Spleen (tissue), 11 donors: ENCODE measurements around the gene CYP2A13. TPM values are rescaled to one million over a fixed set of nuclear protein-coding genes. Genes with fewer than 3 reads are reported as not detected.
"Not testable (repeated sequence)": the region's sequence is repeated elsewhere in the genome, so short reads cannot be mapped to it uniquely, and the experiment has no call there.

Source experiments
- DNase-seq: peaks from one replicate; pipeline ENCODE4 v3.0.0-alpha.2; 2020
- H3K27ac ChIP-seq, 8 donors: fragments of 200-600 bp; sonication (generic) in 7 of 8; 1 replicate in 4 of 8; 2 replicates in 4 of 8; pipeline versions ENCODE4 v1.5.0 to v1.8.0; 2016 to 2021; ENCODE audit warnings: inconsistent platforms in 4 of 8, mild to moderate bottlenecking in 4 of 8, moderate library complexity in 1 of 8
- H3K27me3 ChIP-seq, 7 donors: fragments of 200-600 bp; sonication (generic) in 6 of 7; replicated peaks in 1 of 7; 1 replicate in 4 of 7; 2 replicates in 3 of 7; pipeline versions ENCODE4 v1.5.0 to v1.8.0; 2016 to 2021; ENCODE audit warnings: inconsistent platforms in 3 of 7, mild to moderate bottlenecking in 1 of 7
- H3K36me3 ChIP-seq, 6 donors: fragments of 200-600 bp; sonication (generic) in 5 of 6; 1 replicate in 4 of 6; 2 replicates in 2 of 6; pipeline versions ENCODE4 v1.5.0 to v1.8.0; 2016 to 2021; ENCODE audit warnings: inconsistent platforms in 2 of 6
- H3K4me1 ChIP-seq, 6 donors: fragments of 200-600 bp; sonication (generic) in 5 of 6; 1 replicate in 3 of 6; 2 replicates in 3 of 6; pipeline versions ENCODE4 v1.5.0 to v1.8.0; 2016 to 2021; ENCODE audit warnings: inconsistent platforms in 3 of 6
- H3K4me3 ChIP-seq, 8 donors: fragments of 200-600 bp; sonication (generic) in 7 of 8; 1 replicate in 4 of 8; 2 replicates in 4 of 8; pipeline versions ENCODE4 v1.5.0 to v1.8.0; 2016 to 2021; ENCODE audit warnings: inconsistent platforms in 4 of 8, mild to moderate bottlenecking in 4 of 8, moderate library complexity in 2 of 8
- H3K9me3 ChIP-seq, 8 donors: fragments of 200-600 bp; sonication (generic) in 7 of 8; 1 replicate in 4 of 8; 2 replicates in 4 of 8; pipeline versions ENCODE4 v1.5.0 to v1.8.0; 2016 to 2021; ENCODE audit warnings: inconsistent platforms in 4 of 8
- CTCF ChIP-seq, 11 experiments: fragments of 200-600 bp in 7 of 11; fragments of 450-650 bp in 4 of 11; sonication (generic) in 4 of 11; IDR thresholded peaks in 8 of 11; conservative IDR thresholded peaks in 3 of 11; 1 replicate in 7 of 11; 2 replicates in 4 of 11; pipeline versions ENCODE4 v1.4.0 to v1.8.0; 2016 to 2021; ENCODE audit warnings: antibody characterized with exemption in 11 of 11, inconsistent platforms in 4 of 11, mild to moderate bottlenecking in 1 of 11
- POLR2A ChIP-seq, 3 donors: fragments of 450-650 bp; IDR thresholded peaks; one replicate each; pipeline ENCODE4 v1.5.1; 2017; ENCODE audit warnings: antibody characterized with exemption in 3 of 3, mild to moderate bottlenecking in 1 of 3
- POLR2AphosphoS5 ChIP-seq, 3 donors: sonication (generic); formaldehyde crosslinking; IDR thresholded peaks; one replicate each; pipeline ENCODE4 v1.5.1; 2017; ENCODE audit warnings: antibody characterized with exemption in 3 of 3
- WGBS, 5 donors: extraction: QIAGEN DNeasy Blood & Tissue Kit in 3 of 5; methylation state at CpG; one replicate each; pipeline versions ENCODE4 v1.1.5 to v1.1.7; 2013 to 2018; 5-methylcytosine and 5-hydroxymethylcytosine counted together
- intact Hi-C: fragments of 100-400 bp; cut with DNase I; formaldehyde crosslinking; loops from one replicate; pipeline ENCODE4 v1.15.0; 2023; ENCODE audit warnings: low total_unique reads
- polyA plus RNA-seq, 3 donors: library from polyadenylated mRNA; stranded (reverse); fragments of 200-250 nt; gene quantifications; one replicate each; pipeline ENCODE4 v1.2.1, GENCODE V29; 2013
- total RNA-seq, 7 donors: library from RNA; depleted of rRNA in 3 of 7; stranded (reverse); fragments of >200 nt in 3 of 7; fragmentation: NEBNext Ultra II Directional in 4 of 7; extraction: Animal tissue kit (Norgen Biotek cat#: 25700) in 4 of 7; gene quantifications; one replicate each; pipeline versions ENCODE4 v1.1.0 to v1.2.1, GENCODE V29; 2016 to 2021
- donor health status: healthy with polysubstance abuse.
- donor health status: DM: no; HTN: no; CAD: no; lungs with moderate emphysema.
- donor health status: DM: no; HTN: no; CAD: no.
- donor health status: Bipolar disorder and iron deficiency.
- donor health status: healthy.
- donor health status: DM: no; HTN: no; CAD: no.
- donor health status: DM: yes; HTN: yes; CAD: no.

CYP2A13 gene
- total and polyA plus RNA-seq, 10 donors = not detected

GRCh38 chr19:41098762-41099161 is 10.5 kb downstream of the CYP2A13 start:
- intact Hi-C loops = no loop called here
- Histone ChIP-seq H3K27ac (no peak overlapping the region), H3K4me1 (no peaks in the 10 kb centered on the region), H3K9me3 (peaks cover 0 to 40% (median 24%) of the 10 kb centered on the region in 8 donors), H3K27me3 (peaks cover 0 to 38% (median 0%) of the 10 kb centered on the region in 7 donors), H3K36me3 (no peaks in the 10 kb centered on the region), H3K4me3 (no peak overlapping the region)
- WGBS, 5 donors = 74 to 83% (median 75%) methylated on average over 5 of the region's 5 CpGs
- no peak for TF ChIP-seq CTCF (IDR thresholded peaks at IDR 0.05 in 8 of 11, conservative IDR thresholded peaks at IDR 0.05 in 3 of 11)
- TF ChIP-seq POLR2AphosphoS5 (IDR thresholded peaks at IDR 0.05) = no peak
- no peak for TF ChIP-seq POLR2A (IDR thresholded peaks at IDR 0.05)
- no peak for DNase-seq

DNA sequence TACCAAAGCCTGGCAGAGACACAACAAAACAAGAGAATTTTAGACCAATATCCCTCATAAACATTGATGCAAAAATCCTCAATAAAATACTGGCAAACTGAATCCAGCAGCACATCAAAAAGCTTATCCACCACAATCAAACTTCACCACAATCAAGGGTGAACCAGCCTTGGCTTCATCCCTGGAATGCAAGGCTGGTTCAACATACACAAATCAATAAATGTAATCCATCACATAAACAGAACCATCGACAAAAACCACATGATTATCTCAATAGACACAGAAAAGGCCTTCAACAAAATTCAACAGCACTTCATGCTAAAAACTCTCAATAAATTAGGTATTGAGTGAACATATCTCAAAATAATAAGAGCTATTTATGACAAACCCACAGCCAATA is 14.0 kb downstream of the CYP2A13 start:
- intact Hi-C loops, H3K4me1 ChIP-seq, H3K4me3 ChIP-seq, H3K36me3 ChIP-seq, H3K27ac ChIP-seq, DNase-seq: not testable (repeated sequence)
- 89 to 97% (median 90%) methylated on average over 1 of the region's 1 CpG for WGBS, 5 donors
- Histone ChIP-seq H3K9me3 (peaks cover 0 to 49% (median 27%) of the 10 kb centered on the region in 8 donors), H3K27me3 (peaks cover 0 to 17% (median 0%) of the 10 kb centered on the region in 7 donors)

- no peaks in the 10 kb centered on the region for H3K36me3 ChIP-seq
- intact Hi-C loops = no loop called here
- TF ChIP-seq POLR2AphosphoS5 (IDR thresholded peaks at IDR 0.05) = no peak
- no peak for TF ChIP-seq POLR2A (IDR thresholded peaks at IDR 0.05)
- no peak for TF ChIP-seq CTCF (IDR thresholded peaks at IDR 0.05 in 8 of 11, conservative IDR thresholded peaks at IDR 0.05 in 3 of 11)
- H3K9me3 ChIP-seq = peaks cover 0 to 30% (median 19%) of the 10 kb centered on the region in 8 donors
- H3K27ac ChIP-seq = no peak overlapping the region
- WGBS, 5 donors = 67 to 87% (median 73%) methylated on average over 3 of the region's 3 CpGs
- no peak for DNase-seq
- H3K4me3 ChIP-seq = no peak overlapping the region
- H3K27me3 ChIP-seq = no peaks in the 10 kb centered on the region
- no peaks in the 10 kb centered on the region for H3K4me1 ChIP-seq
Measured at GRCh38 chr19:41106177-41106576, 17.9 kb downstream of the CYP2A13 start.

DNA sequence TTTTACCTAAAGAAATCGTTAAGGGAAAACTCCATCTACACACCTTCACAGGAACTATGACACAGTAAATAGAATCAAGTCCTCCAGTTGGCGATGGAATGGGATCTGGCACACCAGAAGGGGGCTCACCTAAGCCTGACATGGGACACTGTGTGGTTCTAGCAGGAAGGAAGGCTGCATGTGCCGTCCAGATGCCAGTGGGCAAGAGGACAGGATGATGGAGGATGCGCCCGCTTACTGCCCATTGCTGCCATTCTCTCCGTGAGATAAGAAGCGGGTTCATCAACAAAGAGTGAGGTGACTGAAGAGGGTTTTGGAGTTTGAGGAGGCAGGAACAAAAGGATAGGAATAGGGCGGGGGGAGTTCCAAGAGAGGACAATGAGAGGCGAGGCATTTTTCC is 23.0 kb downstream of the CYP2A13 start:
- no peak overlapping the region for H3K4me3 ChIP-seq
- no peak for DNase-seq
- TF ChIP-seq POLR2A (IDR thresholded peaks at IDR 0.05) (no peak), CTCF (IDR thresholded peaks at IDR 0.05 in 8 of 11, conservative IDR thresholded peaks at IDR 0.05 in 3 of 11) (no peak)
- 78 to 88% (median 85%) methylated on average over 9 of the region's 9 CpGs for WGBS, 5 donors
- H3K27ac ChIP-seq = no peak overlapping the region
- no peaks in the 10 kb centered on the region for H3K9me3 ChIP-seq
- no peaks in the 10 kb centered on the region for H3K36me3 ChIP-seq
- intact Hi-C loops = no loop called here
- H3K27me3 ChIP-seq = peaks cover 0 to 5% (median 0%) of the 10 kb centered on the region in 7 donors
- no peaks in the 10 kb centered on the region for H3K4me1 ChIP-seq

DNA sequence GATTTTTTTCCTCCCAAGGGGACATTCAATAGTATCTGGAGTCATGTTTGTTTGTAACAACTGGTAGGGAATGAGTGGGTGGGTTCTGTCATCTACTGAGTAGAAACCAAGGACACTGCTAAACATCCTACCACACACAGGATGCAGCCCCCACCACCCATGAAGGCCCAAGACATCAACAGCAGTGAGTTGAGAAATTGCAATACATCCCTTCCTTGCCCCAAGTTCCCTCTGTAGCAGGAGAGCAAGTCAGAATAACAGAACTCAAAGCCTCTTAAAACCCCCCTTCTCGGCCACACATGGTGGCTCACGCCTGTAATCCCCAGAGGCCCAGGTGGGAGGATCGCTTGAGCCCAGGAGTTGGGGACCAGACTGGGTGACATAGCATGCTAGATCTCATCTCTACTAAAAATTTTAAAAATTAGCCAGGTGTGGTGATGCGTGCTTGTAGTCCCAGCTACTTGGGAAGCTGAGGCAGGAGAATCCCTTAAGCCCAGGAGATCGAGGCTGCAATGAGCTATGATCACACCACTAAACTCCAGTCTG is 23.6 kb downstream of the CYP2A13 start:
- DNase-seq = no peak
- 77 to 89% (median 86%) methylated on average over 5 of the region's 5 CpGs for WGBS, 5 donors
- no peaks in the 10 kb centered on the region for H3K9me3 ChIP-seq
- TF ChIP-seq POLR2AphosphoS5 (IDR thresholded peaks at IDR 0.05) = no peak
- TF ChIP-seq CTCF (IDR thresholded peaks at IDR 0.05 in 8 of 11, conservative IDR thresholded peaks at IDR 0.05 in 3 of 11) = no peak
- TF ChIP-seq POLR2A (IDR thresholded peaks at IDR 0.05) = no peak
- no peak overlapping the region for H3K27ac ChIP-seq
- H3K27me3 ChIP-seq = peaks cover 0 to 7% (median 0%) of the 10 kb centered on the region in 7 donors
- H3K4me1 ChIP-seq = no peaks in the 10 kb centered on the region
- intact Hi-C loops = no loop called here
- H3K4me3 ChIP-seq = no peak overlapping the region
- no peaks in the 10 kb centered on the region for H3K36me3 ChIP-seq
